IPS DF 6.9 (cell line): Measurements from ENCODE around the gene TTC16.

Source experiments
- DNase-seq: peaks from one replicate; pipeline ENCODE4 v3.0.0-alpha.2; 2013; ENCODE audit warnings: low read depth, low spot score
- H3K27ac ChIP-seq: one replicate; pipeline ENCODE4 v1.5.1; 2013; ENCODE audit warnings: low read length, control low read depth
- H3K27me3 ChIP-seq: 2 replicates; pipeline ENCODE4 v1.6.1; 2013; ENCODE audit warnings: mild to moderate bottlenecking, low read length; ENCODE audit not compliant: control insufficient read depth, insufficient read depth
- H3K36me3 ChIP-seq: 2 replicates; pipeline ENCODE4 v1.6.1; 2013; ENCODE audit warnings: low read length; ENCODE audit not compliant: control insufficient read depth, insufficient read depth
- H3K4me1 ChIP-seq: 2 replicates; pipeline ENCODE4 v1.6.1; 2013; ENCODE audit warnings: low read length; ENCODE audit not compliant: control insufficient read depth, insufficient read depth
- H3K4me3 ChIP-seq: 2 replicates; pipeline ENCODE4 v1.5.1; 2013; ENCODE audit warnings: mild to moderate bottlenecking, low read length
- H3K9me3 ChIP-seq: 2 replicates; pipeline ENCODE4 v1.6.1; 2013; ENCODE audit warnings: low read length, inconsistent platforms; ENCODE audit not compliant: control insufficient read depth, insufficient read depth
- WGBS: extraction: QIAGEN DNeasy Blood & Tissue Kit; methylation state at CpG from one replicate; pipeline ENCODE4 v1.1.7; 2013; ENCODE audit warnings: mixed read lengths, missing lambda C conversion rate; ENCODE audit not compliant: insufficient read length, insufficient coverage; 5-methylcytosine and 5-hydroxymethylcytosine counted together

Gene TTC16

GRCh38 chr9:127731938-127732337 is 16.1 kb downstream of the TTC16 start:
- H3K36me3 ChIP-seq, result no peaks in the 10 kb centered on the region
- H3K4me3 ChIP-seq, result no peak overlapping the region
- DNase-seq, result no peak
- no peaks in the 10 kb centered on the region for H3K9me3 ChIP-seq
- no peak overlapping the region for H3K27ac ChIP-seq
- WGBS, result no CpG with 5 or more reads among the region's 16 CpGs
- H3K27me3 ChIP-seq, result no peaks in the 10 kb centered on the region
- H3K4me1 ChIP-seq, result peaks cover 6% of the 10 kb centered on the region

DNA sequence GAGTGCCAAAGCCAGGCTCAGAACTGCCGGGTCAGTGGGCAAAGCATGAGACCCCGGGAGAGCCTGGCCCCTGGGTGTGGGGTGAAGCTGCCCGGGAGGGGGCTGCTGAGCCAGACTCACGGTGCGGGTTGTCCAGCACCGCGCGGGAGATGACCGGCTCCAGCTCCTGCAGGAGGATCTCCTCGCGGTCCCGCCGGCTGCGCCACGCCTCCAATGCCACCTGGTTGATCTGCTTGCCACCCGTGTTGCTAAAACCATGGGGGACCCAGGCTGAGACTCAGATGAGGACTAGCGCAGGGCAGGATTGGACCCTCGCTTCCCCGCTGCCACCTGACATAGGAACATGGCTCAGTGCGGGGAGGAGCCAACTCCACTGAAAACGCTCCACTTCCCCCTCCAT is 16.6 kb downstream of the TTC16 start:
- H3K4me1 ChIP-seq, result peaks cover 6% of the 10 kb centered on the region
- no peaks in the 10 kb centered on the region for H3K27me3 ChIP-seq
- no peak for DNase-seq
- no peaks in the 10 kb centered on the region for H3K9me3 ChIP-seq
- no peaks in the 10 kb centered on the region for H3K36me3 ChIP-seq
- no peak overlapping the region for H3K27ac ChIP-seq
- no peak overlapping the region for H3K4me3 ChIP-seq
- no CpG with 5 or more reads among the region's 21 CpGs for WGBS

GRCh38 chr9:127733614-127734013 is 17.7 kb downstream of the TTC16 start:
- WGBS, result no CpG with 5 or more reads among the region's 2 CpGs
- no peaks in the 10 kb centered on the region for H3K9me3 ChIP-seq
- H3K27me3 ChIP-seq, result no peaks in the 10 kb centered on the region
- H3K4me1 ChIP-seq, result peaks cover 6% of the 10 kb centered on the region
- no peak for DNase-seq
- H3K4me3 ChIP-seq, result no peak overlapping the region
- H3K36me3 ChIP-seq, result no peaks in the 10 kb centered on the region
- no peak overlapping the region for H3K27ac ChIP-seq

DNA sequence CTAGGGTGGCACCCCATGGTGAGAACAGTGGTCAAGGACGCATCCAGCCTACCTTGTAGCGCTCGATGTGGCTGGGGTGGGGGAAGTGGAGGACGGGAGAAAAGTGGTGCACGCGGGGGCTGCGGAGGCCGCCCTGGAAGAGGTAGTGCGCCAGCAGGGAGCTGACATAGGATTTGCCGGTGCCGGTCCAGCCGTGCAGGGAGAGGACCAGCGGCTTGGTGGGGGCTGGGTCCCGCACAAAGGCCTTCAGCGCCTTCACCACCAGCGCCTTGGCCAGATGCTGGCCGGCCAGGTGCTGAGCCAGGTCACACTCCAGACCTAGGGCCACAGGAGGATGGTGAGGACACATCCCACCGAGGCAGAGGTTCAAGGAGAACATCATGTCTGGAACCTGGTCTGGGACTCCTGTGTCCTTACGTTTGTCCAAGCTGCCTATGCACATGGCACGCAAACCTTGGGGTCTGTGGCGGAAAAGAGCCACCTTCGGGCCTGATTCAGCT is 18.4 kb downstream of the TTC16 start:
- no CpG with 5 or more reads among the region's 22 CpGs for WGBS
- no peaks in the 10 kb centered on the region for H3K36me3 ChIP-seq
- H3K4me3 ChIP-seq, result no peak overlapping the region; the same call in 1 of the 2 replicates
- peaks cover 6% of the 10 kb centered on the region for H3K4me1 ChIP-seq
- H3K27me3 ChIP-seq, result no peaks in the 10 kb centered on the region
- no peak for DNase-seq
- no peaks in the 10 kb centered on the region for H3K9me3 ChIP-seq
- H3K27ac ChIP-seq, result no peak overlapping the region

DNA sequence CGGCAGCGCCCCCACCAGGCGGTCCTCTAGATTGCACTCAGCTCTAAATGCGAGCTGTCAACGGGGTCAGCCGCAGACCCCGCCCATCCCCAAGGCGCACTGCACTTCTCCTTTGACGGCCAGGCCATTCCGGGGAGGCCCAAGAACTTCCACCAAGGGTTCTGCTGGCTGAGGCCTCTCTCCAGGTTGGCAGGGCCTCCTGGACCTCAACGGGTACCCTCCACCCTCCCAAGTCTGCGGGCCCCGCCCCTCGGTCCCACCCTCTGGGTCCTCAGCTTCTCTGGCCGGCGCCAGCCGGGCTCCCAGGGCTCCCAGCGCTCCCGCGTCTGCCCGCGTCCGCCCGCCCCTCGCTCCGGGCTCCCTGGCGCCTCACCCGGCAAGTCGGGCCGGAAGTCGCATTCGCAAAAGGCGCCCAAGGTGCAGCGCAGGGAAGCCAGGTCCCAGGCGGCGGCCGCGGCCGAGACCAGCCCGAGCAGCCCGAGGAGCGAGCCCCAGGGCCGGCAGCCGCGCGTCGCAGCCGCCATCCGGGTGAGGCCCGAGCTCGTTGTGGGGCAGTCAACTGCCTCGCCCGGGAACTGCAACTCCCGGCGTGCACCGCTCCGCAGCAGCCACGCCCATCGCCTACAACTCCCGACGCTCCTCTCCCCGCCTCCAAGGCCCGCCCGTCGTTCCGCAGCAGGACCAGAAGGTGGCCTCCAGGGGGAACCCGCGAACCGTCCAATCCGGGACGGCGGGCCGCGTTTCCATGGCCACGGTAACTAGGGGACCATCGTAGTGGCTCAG is 19.1 kb downstream of the TTC16 start, which contains the start of gene TOR2A:
TSS of gene TOR2A (minus strand) at position 548 of the 783 bp plus-strand sequence. CDS start at position 524, 24 bp downstream.
- Histone ChIP-seq H3K36me3 (peaks cover 2% of the 10 kb centered on the region; the same call in 1 of the 2 replicates), H3K4me3 (peak within 1 kb of the TSS; percentile 77; the same call in 1 of the 2 replicates), H3K27me3 (no peaks in the 10 kb centered on the region), H3K4me1 (peaks cover 6% of the 10 kb centered on the region), H3K27ac (no peak within 1 kb of the TSS), H3K9me3 (no peaks in the 10 kb centered on the region)
- DNase-seq, result peak; percentile 97
- no CpG with 5 or more reads among the region's 76 CpGs for WGBS

DNA sequence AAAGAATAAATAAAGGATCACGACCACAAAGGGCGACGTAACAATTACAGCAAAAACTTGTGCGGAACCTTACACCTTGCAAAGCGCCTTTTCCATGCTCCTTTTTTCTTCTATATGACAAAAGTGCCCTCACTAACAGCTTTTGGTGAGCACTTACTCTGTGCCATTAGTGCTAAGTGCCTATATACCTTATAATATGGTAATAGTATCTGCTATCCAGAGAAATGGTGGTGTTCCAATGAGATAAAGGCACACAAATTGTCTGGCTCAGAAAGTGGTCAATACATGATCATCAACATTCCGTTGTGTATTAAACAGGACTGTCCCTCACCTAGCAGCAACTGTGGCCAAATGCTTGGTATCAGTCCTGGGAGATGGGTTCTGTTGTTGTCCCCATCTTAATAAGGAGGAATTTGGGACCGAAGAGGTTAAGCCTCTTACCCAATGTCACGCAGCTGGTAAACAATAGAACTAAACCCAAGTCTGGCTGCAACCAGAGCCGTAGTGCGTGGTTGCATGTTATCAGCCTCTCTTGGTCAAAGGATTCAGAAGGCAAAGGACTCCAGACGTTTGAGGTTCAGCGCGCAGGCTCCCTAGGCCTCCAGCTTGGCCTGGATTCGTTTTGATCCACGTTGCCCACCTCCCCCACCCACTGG is 19.8 kb downstream of the TTC16 start:
- no CpG with 5 or more reads among the region's 15 CpGs for WGBS
- peaks cover 2% of the 10 kb centered on the region; the same call in 1 of the 2 replicates for H3K36me3 ChIP-seq
- H3K4me3 ChIP-seq, result no peak overlapping the region
- no peak overlapping the region for H3K27ac ChIP-seq
- peaks cover 6% of the 10 kb centered on the region for H3K4me1 ChIP-seq
- no peaks in the 10 kb centered on the region for H3K9me3 ChIP-seq
- no peak for DNase-seq
- H3K27me3 ChIP-seq, result no peaks in the 10 kb centered on the region

GRCh38 chr9:127738666-127739065 is 22.8 kb downstream of the TTC16 start:
- Histone ChIP-seq H3K36me3 (peaks cover 2% of the 10 kb centered on the region; the same call in 1 of the 2 replicates), H3K27ac (no peak overlapping the region), H3K9me3 (no peaks in the 10 kb centered on the region), H3K27me3 (no peaks in the 10 kb centered on the region), H3K4me1 (peaks cover 6% of the 10 kb centered on the region), H3K4me3 (no peak overlapping the region)
- DNase-seq, result no peak
- no CpG with 5 or more reads among the region's 13 CpGs for WGBS

DNA sequence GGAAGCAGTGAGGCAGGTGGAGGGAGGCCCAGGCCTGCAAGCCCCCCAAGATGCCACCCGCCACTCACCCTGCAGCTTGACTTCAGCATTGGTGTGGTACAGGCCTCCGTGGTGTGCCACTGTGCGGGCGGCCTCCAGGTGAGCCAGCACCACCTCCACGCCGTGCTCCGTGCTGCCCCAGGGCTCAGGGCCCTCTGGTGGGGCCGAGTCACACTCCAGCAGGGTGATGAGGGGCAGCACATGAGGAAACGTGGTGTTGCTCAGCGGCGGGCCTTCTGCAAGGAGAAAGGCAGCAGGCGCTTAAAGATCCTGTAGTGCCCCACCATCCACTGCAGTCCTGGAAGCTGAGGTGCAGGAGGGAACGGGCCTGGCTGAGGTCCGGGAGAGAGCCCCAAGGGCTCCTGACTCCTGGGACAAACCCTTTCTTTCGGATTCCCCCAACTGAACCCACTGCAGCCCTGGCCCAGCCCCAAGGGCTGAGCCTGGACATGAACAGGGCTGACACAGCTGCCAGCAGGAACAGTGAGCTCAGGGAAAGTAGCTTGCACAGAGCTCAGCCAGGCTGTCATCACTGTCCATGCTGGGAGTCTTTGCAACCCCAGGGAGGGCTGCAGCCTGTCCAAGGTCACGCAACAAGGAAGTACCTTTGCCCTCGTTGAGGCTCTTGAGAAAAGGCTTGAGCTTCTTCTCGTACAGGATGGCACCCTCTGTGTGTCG is 23.9 kb downstream of the TTC16 start:
- Histone ChIP-seq H3K4me1 (no peaks in the 10 kb centered on the region; the same call in 1 of the 2 replicates), H3K9me3 (no peaks in the 10 kb centered on the region), H3K27me3 (no peaks in the 10 kb centered on the region), H3K4me3 (no peak overlapping the region), H3K27ac (no peak overlapping the region), H3K36me3 (peaks cover 2% of the 10 kb centered on the region; the same call in 1 of the 2 replicates)
- WGBS, result no CpG with 5 or more reads among the region's 19 CpGs
- DNase-seq, result no peak

GRCh38 chr9:127741831-127742434 is 26.1 kb downstream of the TTC16 start:
- Histone ChIP-seq H3K27me3 (no peaks in the 10 kb centered on the region), H3K9me3 (no peaks in the 10 kb centered on the region), H3K4me1 (no peaks in the 10 kb centered on the region), H3K36me3 (peaks cover 2% of the 10 kb centered on the region; the same call in 1 of the 2 replicates), H3K4me3 (peak overlapping the region; percentile 10; the same call in 1 of the 2 replicates), H3K27ac (no peak overlapping the region)
- WGBS, result no CpG with 5 or more reads among the region's 38 CpGs
- DNase-seq, result peak; percentile 91
